Fibroblast of villous mesenchyme (primary cell): ENCODE data around the gene PRDM12. TPM values are rescaled to one million over a fixed set of nuclear protein-coding genes. Genes with fewer than 3 reads are reported as not detected.

ENCODE experiments used
- DNase-seq: peaks from one replicate; pipeline ENCODE4 v3.0.0-alpha.2; 2010; ENCODE audit warnings: low read depth
- H3K4me3 ChIP-seq: 2 replicates; pipeline ENCODE4 v1.5.1; 2011; ENCODE audit warnings: low read depth, mild to moderate bottlenecking, low read length
- total RNA-seq: library from RNA; depleted of rRNA; stranded (reverse); fragments of >200 nt; gene quantifications from 2 replicates; pipeline ENCODE4 v1.2.3, GENCODE V29; 2012
- TF ChIP-seq, protein P1 (sequence below): IDR thresholded peaks from 2 replicates; pipeline ENCODE4 v1.5.1; 2012; ENCODE audit warnings: low read depth, mild to moderate bottlenecking, low read length; ENCODE audit not compliant: insufficient read depth

PRDM12 gene
- total RNA-seq, 1 donor, result not detected

DNA sequence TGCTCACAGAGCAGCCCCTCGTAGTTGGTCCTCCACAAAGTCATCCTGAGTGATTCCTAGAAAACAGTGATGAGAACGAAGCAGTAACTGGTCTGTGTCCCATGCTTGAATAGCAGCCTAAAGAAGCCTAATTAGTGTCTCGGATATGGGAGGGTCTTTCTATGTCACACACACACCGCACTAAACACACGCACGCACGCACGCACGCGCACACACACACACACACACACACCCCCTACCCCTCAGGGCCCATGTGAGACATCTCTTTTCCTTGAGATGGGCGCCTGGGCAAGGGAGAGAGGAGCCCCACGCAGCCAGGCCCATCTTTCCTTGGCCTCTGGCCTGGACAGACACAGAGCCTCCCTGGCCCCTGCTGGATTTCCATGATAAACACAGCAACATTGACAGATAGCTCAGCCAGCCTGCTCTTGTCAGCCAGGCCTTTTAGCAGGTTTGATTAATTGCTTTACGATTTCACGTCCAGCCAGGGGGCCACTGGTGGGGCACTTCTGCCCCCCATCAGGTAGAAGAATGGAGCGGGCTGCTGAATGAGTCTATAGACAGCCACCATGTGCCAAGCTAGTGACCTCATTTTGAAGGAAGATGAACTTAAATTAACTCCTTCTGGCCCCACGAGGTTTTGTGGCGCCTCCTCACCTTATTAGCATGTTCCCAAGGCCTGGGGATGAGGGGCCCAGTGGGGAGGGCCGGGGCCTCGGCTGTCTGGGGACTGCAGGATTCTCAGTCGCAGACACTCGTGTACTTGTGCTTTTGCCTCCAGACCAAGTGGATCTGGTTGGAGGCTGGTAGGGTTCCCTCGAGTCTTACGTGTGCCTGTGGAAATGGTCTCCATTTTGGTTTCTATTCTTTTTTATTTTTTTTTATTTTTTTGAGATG lies 36.2 kb upstream of the PRDM12 start:
- no peak overlapping the region for H3K4me3 ChIP-seq
- TF ChIP-seq, protein P1, sequence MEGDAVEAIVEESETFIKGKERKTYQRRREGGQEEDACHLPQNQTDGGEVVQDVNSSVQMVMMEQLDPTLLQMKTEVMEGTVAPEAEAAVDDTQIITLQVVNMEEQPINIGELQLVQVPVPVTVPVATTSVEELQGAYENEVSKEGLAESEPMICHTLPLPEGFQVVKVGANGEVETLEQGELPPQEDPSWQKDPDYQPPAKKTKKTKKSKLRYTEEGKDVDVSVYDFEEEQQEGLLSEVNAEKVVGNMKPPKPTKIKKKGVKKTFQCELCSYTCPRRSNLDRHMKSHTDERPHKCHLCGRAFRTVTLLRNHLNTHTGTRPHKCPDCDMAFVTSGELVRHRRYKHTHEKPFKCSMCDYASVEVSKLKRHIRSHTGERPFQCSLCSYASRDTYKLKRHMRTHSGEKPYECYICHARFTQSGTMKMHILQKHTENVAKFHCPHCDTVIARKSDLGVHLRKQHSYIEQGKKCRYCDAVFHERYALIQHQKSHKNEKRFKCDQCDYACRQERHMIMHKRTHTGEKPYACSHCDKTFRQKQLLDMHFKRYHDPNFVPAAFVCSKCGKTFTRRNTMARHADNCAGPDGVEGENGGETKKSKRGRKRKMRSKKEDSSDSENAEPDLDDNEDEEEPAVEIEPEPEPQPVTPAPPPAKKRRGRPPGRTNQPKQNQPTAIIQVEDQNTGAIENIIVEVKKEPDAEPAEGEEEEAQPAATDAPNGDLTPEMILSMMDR, result no peak
- DNase-seq, result no peak

DNA sequence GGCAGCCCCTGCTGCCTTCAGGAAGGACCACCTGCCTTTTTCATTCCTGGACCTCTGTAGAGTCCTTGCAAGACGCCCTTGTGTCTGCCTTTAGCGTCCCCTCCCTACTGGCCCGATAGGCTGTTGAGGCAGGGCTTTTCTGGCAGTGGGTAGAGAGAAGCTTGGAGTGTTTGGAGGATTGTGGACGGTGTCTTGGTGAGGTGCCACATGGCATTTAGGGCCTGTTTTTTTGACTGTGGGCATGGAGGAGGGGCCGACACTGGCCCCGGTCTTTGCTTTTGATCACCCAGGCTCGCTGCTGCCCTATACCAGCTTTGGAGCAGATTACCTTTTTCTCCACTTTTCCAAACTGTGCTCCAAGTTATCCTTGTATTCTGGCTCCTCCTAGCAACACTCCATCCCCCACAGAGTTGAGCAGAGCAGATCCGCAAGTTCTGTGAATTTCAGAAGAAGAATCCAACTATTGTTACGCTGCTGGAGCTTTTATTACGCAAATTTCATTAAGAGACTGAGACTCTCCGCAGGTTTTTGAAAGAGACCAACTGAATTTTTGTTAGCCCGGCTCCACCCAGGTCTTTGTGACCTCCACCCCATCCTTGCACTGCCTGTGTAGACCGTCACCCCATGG lies 34.8 kb upstream of the PRDM12 start:
- TF ChIP-seq, protein P1, result no peak
- DNase-seq, result no peak
- no peak overlapping the region for H3K4me3 ChIP-seq

DNA sequence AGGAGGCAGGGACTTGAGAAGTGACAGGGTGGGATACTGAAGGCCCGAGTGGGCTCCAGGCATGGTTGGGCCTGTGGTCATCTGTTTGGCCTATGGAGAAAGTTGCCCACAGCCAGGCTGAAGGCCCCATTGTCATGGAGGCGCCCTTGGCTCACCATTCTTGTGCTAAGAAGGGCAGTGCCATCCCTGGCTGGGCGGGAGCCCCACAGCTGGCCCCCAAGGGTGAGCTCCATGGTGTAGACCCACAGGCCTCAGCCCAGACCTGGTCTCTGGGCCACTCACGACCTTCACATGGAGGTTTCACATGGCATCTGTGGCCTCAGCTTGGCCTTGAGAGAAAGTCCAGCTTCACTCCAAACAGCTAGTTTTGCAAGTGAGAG lies 34.3 kb upstream of the PRDM12 start:
- TF ChIP-seq, protein P1, result no peak
- no peak for DNase-seq
- no peak overlapping the region for H3K4me3 ChIP-seq

DNA sequence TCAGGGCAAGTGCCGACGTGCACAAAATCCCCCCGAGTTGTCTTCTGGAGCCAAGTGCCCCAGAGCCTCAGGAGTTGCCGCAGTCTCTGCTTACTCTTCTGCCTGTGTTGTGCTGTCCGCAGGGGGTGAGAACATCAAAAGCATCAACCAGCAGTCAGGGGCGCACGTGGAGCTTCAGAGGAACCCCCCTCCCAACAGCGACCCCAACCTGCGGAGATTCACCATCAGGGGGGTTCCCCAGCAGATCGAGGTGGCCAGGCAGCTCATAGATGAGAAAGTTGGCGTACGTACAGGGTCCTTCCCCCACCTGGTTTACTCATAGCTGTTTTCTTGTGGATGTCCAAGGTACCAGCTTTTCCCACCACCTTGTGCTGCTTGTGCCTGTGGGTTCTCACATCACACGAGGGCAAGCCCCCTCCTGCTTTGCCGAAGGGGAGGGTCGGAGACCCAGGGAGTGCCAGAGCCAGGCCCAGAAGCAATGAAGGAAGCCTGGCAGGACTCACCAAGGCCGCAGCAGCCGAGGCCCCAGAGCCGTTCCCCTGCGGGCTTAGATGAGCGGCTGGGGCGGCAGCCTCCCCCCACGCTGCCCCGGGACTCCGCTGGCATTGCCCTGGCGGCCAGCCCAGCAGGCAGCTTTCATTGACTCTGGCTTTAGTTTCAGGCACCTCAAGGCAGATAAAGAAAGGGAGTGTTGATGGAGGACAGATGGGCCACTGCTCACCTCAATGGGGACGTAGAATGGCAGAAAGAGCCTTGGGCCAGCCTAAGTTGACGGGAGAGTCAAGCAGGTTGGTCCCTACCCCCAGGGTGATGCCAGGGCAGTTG lies 33.7 kb upstream of the PRDM12 start:
- no peak for DNase-seq
- TF ChIP-seq, protein P1, result no peak
- no peak overlapping the region for H3K4me3 ChIP-seq

DNA sequence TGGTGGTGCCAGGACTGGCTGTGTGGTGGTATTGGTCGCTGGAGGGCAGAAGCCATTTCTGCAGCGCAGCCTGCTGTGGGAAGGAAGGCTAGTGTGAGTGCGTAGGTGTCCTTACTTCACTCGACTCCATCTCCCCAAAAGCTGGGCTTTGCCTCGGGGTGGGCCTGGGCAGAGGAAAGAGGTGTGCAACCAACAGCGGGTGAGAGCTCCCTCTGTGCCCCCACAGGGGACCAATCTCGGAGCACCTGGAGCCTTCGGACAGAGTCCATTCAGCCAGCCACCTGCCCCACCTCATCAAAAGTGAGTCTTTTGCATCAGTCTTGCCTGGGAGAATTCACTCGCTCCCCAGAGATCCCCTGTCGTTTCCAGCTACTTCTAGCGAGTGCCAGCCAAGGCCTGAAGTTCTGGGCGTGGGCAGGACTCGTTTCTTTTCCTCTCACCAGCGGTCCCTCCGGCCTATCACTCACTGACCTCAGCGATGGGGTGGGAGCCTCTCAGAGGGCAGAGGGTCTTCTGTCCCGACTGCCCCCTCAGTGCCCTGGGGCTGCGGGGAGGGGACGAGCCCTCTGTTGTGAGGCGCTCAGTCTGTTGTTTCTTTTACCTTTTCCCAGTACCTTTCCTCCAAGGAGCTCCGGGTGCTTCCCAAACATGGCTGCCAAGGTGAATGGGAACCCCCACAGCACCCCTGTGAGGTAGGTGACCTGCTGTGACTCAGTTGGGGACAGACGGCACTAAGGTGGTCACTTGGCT lies 32.9 kb upstream of the PRDM12 start:
- no peak overlapping the region for H3K4me3 ChIP-seq
- TF ChIP-seq, protein P1, result no peak
- no peak for DNase-seq

DNA sequence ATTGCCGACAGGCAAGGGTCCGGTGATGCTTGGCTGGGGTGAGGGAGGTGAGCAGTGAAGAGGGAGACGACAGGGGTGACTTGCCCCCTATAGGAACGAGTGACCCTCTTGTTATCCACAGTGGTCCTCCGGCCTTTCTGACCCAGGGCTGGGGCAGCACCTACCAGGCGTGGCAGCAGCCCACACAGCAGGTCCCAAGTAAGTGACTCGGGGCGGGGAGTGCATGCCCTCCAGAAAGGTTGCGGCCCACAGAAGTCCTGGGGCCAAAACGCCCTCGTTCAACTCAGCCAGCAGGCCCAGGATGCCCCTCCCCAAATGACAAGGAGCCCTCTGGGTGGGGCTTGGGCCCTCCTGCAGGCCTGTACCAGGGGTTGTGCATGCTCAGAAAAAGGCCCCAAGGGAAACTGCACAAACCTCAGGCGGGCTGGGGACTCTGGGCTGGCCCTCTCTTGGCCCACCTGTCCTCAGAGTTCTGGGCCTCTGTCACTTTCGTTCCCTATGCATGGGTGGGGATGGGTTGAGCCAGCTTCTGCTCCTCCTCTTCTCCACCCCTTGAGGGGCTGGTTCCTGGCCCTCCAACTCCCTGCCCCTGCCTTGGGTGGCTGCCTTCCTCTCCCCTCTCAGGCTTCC lies 32.2 kb upstream of the PRDM12 start:
- no peak overlapping the region for H3K4me3 ChIP-seq
- TF ChIP-seq, protein P1, result no peak
- no peak for DNase-seq
